Body of pancreas (tissue), 4 donors: ENCODE measurements around the gene CRYZ. TPM values are rescaled to one million over a fixed set of nuclear protein-coding genes. Genes with fewer than 3 reads are reported as not detected.

Experiments
- ATAC-seq: fragments of 150-250 bp; one replicate; pipeline ENCODE4 v1.9.1; 2016
- DNase-seq, 4 donors: peaks; one replicate each; pipeline ENCODE4 v3.0.0-alpha.2; 2019
- H3K27ac ChIP-seq, 4 donors: fragments of 200-600 bp; sonication (generic); 1 replicate in 3 of 4; 2 replicates in 1 of 4; pipeline versions ENCODE4 v1.5.1 to v1.6.1; 2016 to 2019; ENCODE audit warnings: mild to moderate bottlenecking in 1 of 4, mixed read lengths in 1 of 4, moderate library complexity in 1 of 4
- H3K27me3 ChIP-seq, 2 donors: fragments of 200-600 bp; sonication (generic); one replicate each; pipeline ENCODE4 v1.6.0; 2016; ENCODE audit warnings: mild to moderate bottlenecking in 1 of 2
- H3K36me3 ChIP-seq, 2 donors: fragments of 200-600 bp; sonication (generic); replicated peaks in 1 of 2; 2 replicates each; pipeline ENCODE4 v1.5.1; 2016; ENCODE audit warnings: low read depth in 2 of 2; ENCODE audit not compliant: insufficient read depth in 1 of 2
- H3K4me1 ChIP-seq: fragments of 200-600 bp; sonication (generic); one replicate; pipeline ENCODE4 v1.6.0; 2016
- H3K4me3 ChIP-seq, 2 donors: fragments of 200-600 bp; sonication (generic); 1 replicate in 1 of 2; 2 replicates in 1 of 2; pipeline ENCODE4 v1.5.1; 2016 to 2019
- H3K9me3 ChIP-seq, 3 donors: fragments of 200-600 bp; sonication (generic); 1 replicate in 2 of 3; 2 replicates in 1 of 3; pipeline ENCODE4 v1.5.1; 2016
- POLR2A ChIP-seq, 3 donors: fragments of 450-650 bp; IDR thresholded peaks; one replicate each; pipeline ENCODE4 v1.6.1; 2016; ENCODE audit warnings: antibody characterized with exemption in 3 of 3, mild to moderate bottlenecking in 2 of 3
- WGBS, 2 donors: methylation state at CpG; one replicate each; pipeline ENCODE4 v1.1.5; 2017; 5-methylcytosine and 5-hydroxymethylcytosine counted together
- intact Hi-C: fragments of 100-400 bp; cut with DNase I; formaldehyde crosslinking; loops from one replicate; pipeline ENCODE4 v1.15.1; 2023
- total RNA-seq, 2 donors: library from RNA; depleted of rRNA; stranded (reverse); fragments of >200 nt; gene quantifications; one replicate each; pipeline ENCODE4 v1.1.0, GENCODE V29; 2016
- TF ChIP-seq, protein P1 (sequence below), 7 experiments: fragments of 450-650 bp in 4 of 7; fragments of 200-600 bp in 3 of 7; sonication (generic) in 3 of 7; IDR thresholded peaks; one replicate each; pipeline ENCODE4 v1.5.1; 2016 to 2019; ENCODE audit warnings: antibody characterized with exemption in 7 of 7

Gene CRYZ
- total RNA-seq, 2 donors from 2014 or later = 28.7 to 77.0 TPM

DNA sequence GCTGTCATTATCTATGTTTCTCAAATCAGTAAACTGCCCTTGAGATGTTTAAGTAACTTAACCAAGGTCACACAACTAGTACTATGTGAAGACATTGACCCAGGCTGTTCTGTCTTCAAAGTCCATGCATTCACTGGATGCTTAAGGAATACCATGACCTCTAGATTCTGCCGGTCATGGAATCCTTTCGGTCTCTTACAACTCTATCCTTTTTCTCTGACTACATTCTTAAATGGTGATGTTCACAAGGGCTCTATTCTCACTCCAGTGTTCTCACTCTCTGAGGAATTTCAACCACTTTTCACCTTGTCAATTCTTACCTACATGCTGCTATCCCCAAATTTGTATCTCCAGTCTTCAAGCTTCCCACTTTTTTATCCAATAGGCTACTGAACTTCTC is 15.2 kb downstream of the CRYZ start:
- TF ChIP-seq POLR2A (IDR thresholded peaks at IDR 0.05) = no peak
- TF ChIP-seq, protein P1, sequence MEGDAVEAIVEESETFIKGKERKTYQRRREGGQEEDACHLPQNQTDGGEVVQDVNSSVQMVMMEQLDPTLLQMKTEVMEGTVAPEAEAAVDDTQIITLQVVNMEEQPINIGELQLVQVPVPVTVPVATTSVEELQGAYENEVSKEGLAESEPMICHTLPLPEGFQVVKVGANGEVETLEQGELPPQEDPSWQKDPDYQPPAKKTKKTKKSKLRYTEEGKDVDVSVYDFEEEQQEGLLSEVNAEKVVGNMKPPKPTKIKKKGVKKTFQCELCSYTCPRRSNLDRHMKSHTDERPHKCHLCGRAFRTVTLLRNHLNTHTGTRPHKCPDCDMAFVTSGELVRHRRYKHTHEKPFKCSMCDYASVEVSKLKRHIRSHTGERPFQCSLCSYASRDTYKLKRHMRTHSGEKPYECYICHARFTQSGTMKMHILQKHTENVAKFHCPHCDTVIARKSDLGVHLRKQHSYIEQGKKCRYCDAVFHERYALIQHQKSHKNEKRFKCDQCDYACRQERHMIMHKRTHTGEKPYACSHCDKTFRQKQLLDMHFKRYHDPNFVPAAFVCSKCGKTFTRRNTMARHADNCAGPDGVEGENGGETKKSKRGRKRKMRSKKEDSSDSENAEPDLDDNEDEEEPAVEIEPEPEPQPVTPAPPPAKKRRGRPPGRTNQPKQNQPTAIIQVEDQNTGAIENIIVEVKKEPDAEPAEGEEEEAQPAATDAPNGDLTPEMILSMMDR (IDR thresholded peaks at IDR 0.05) = no peak
- Histone ChIP-seq H3K27ac (no peak overlapping the region), H3K27me3 (no peaks in the 10 kb centered on the region), H3K9me3 (no peaks in the 10 kb centered on the region), H3K36me3 (peaks cover 0 to 14% of the 10 kb centered on the region in 2 donors), H3K4me1 (no peaks in the 10 kb centered on the region), H3K4me3 (no peak overlapping the region)
- no peak for ATAC-seq
- WGBS, 2 donors = 93 to 96% methylated on average over 2 of the region's 2 CpGs
- intact Hi-C loops = no loop called here
- DNase-seq = no peak

DNA sequence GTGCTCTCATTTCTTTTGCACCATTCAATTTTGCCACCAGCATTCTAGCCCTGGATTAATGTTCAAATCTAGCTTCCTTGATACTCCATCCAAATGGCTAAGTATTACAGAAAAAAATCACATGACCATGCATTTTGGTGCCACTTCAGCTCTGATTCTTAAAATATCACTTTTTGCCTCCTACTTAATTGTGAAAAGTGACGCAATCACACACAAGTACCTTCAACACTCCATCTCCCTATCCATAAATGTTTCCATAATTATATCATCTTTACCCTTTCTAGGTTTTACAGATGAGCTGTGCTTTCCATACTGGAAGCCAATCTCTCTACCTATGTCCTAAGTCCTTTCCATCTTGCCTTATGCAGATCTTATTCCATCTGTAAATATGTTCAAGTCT is 16.0 kb downstream of the CRYZ start:
- DNase-seq = no peak
- H3K9me3 ChIP-seq = no peaks in the 10 kb centered on the region
- no peak overlapping the region for H3K27ac ChIP-seq
- peaks cover 0 to 14% of the 10 kb centered on the region in 2 donors for H3K36me3 ChIP-seq
- 94 to 97% methylated on average over 1 of the region's 1 CpG for WGBS, 2 donors
- no peaks in the 10 kb centered on the region for H3K27me3 ChIP-seq
- ATAC-seq = no peak
- H3K4me1 ChIP-seq = no peaks in the 10 kb centered on the region
- intact Hi-C loops = no loop called here
- no peak overlapping the region for H3K4me3 ChIP-seq
- TF ChIP-seq, protein P1 (IDR thresholded peaks at IDR 0.05) = no peak
- no peak for TF ChIP-seq POLR2A (IDR thresholded peaks at IDR 0.05)

DNA sequence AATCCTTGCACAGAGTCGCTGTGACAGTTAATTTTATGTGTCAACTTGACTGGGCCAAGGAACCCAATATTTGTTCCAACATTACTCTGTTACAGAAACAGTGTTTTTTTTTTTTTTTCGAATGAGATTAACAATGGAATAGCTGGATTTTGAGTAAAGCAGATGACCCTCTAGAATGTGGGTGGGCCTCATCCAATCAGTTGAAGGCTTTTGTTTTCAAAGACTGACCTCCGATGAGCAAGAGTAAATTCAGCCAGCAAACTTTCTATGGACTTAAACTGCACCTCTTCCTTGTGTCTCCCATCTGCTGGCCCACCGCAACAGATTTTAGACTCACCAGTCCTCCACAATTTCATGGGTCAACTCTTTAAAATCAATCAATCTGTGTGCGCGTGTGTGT is 17.0 kb downstream of the CRYZ start:
- WGBS, 2 donors = 76 to 91% methylated on average over 6 of the region's 6 CpGs
- ATAC-seq = no peak
- H3K36me3 ChIP-seq = peaks cover 8 to 21% of the 10 kb centered on the region in 2 donors
- TF ChIP-seq, protein P1 (IDR thresholded peaks at IDR 0.05) = no peak
- TF ChIP-seq POLR2A (IDR thresholded peaks at IDR 0.05) = no peak
- no peaks in the 10 kb centered on the region for H3K9me3 ChIP-seq
- H3K27me3 ChIP-seq = no peaks in the 10 kb centered on the region
- DNase-seq = no peak
- H3K27ac ChIP-seq = no peak overlapping the region
- intact Hi-C loops = no loop called here
- no peaks in the 10 kb centered on the region for H3K4me1 ChIP-seq
- H3K4me3 ChIP-seq = no peak overlapping the region

DNA sequence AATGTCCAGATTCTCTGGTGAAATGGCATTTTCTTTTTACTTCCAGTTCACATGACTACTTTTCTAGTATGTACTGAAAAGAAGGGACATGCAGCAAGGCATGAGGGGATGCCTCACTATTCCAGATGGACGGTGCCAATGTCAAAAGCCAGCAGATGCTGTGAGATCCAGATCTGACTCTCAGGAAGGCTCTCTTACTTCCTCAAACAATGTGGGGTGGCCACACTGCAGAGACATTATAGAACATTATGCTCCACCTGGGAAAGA is 17.7 kb downstream of the CRYZ start:
- peaks cover 8 to 21% of the 10 kb centered on the region in 2 donors for H3K36me3 ChIP-seq

More for the DNA sequence above, 17.7 kb downstream of the CRYZ start:
- 77 to 83% methylated on average over 1 of the region's 1 CpG for WGBS, 2 donors
- Histone ChIP-seq H3K4me3 (no peak overlapping the region), H3K9me3 (no peaks in the 10 kb centered on the region), H3K4me1 (no peaks in the 10 kb centered on the region), H3K27ac (no peak overlapping the region), H3K27me3 (no peaks in the 10 kb centered on the region)
- DNase-seq (no peak), ATAC-seq (no peak)
- TF ChIP-seq POLR2A (IDR thresholded peaks at IDR 0.05) = no peak
- TF ChIP-seq, protein P1 (IDR thresholded peaks at IDR 0.05) = no peak
- intact Hi-C loops = no loop called here
